ENCODE data around the gene GYPC. TPM values are rescaled to one million over a fixed set of nuclear protein-coding genes. Genes with fewer than 3 reads are reported as not detected.

The GYPC gene
- total RNA-seq, 1 experiment from 2014 or later: 0.75 TPM

DNA sequence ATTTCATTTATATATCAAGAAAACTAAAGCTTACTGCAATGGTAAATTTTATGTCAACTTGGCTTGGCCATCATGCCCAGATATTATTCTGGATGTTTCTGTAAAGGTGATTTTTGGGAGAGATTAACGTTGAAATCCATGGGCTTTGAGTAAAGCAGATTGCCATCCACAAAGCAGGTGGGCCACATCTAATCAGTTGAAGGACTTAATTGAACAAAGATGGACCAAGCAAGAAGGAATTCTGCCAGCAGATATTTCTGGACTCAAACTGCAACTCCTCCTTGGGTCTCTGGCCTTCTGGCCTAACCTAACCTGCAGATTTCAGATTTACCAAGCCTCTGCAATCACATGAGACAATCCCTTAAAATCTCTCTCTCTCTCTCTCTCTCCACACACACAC lies 77.8 kb downstream of the GYPC start:
- intact Hi-C loops (cut with micrococcal nuclease; ENCODE audit: unreplicated experiment): no loop called here
- POLR2A ChIA-PET (ENCODE audit: low non-redundant PET): no interaction called here
- no TSS peak for BruUV-seq (replicated peaks)

GRCh38 chr2:126736133-126736874 lies 80.3 kb downstream of the GYPC start:
- no TSS peak for BruUV-seq (replicated peaks)
- Histone ChIP-seq H3K27ac (ENCODE audit: low read depth, low read length, poor library complexity, severe bottlenecking) (no peak overlapping the region), H3K4me3 (ENCODE audit: low read depth, low read length, poor library complexity, severe bottlenecking) (no peak overlapping the region), H3K9me3 (ENCODE audit: low read depth, low read length, poor library complexity, severe bottlenecking) (no peaks in the 10 kb centered on the region), H3K36me3 (ENCODE audit: insufficient read depth, low read length, poor library complexity, severe bottlenecking) (no peaks in the 10 kb centered on the region), H3K27me3 (replicated peaks; ENCODE audit: insufficient read depth, low read depth, low read length, poor library complexity) (no peaks in the 10 kb centered on the region), H3K4me1 (ENCODE audit: insufficient read depth, low read length, poor library complexity, severe bottlenecking) (no peaks in the 10 kb centered on the region)
- ChIA-PET CTCF (no interaction called here), POLR2A (ENCODE audit: low non-redundant PET) (no interaction called here)
- intact Hi-C loops (cut with micrococcal nuclease; ENCODE audit: unreplicated experiment): no loop called here
- no peak for TF ChIP-seq EZH2 (IDR thresholded peaks at IDR 0.05; ENCODE audit: borderline replicate concordance, low read depth, low read length, poor library complexity, severe bottlenecking)
- TF ChIP-seq, protein P1, sequence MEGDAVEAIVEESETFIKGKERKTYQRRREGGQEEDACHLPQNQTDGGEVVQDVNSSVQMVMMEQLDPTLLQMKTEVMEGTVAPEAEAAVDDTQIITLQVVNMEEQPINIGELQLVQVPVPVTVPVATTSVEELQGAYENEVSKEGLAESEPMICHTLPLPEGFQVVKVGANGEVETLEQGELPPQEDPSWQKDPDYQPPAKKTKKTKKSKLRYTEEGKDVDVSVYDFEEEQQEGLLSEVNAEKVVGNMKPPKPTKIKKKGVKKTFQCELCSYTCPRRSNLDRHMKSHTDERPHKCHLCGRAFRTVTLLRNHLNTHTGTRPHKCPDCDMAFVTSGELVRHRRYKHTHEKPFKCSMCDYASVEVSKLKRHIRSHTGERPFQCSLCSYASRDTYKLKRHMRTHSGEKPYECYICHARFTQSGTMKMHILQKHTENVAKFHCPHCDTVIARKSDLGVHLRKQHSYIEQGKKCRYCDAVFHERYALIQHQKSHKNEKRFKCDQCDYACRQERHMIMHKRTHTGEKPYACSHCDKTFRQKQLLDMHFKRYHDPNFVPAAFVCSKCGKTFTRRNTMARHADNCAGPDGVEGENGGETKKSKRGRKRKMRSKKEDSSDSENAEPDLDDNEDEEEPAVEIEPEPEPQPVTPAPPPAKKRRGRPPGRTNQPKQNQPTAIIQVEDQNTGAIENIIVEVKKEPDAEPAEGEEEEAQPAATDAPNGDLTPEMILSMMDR (conservative IDR thresholded peaks at IDR 0.05; ENCODE audit: low read depth, low read length): no peak
- DNase-seq (ENCODE audit: low spot score): no peak

More for the DNA sequence above, 77.8 kb downstream of the GYPC start:
- no peak overlapping the region for H3K4me3 ChIP-seq (ENCODE audit: low read depth, low read length, poor library complexity, severe bottlenecking)
- H3K27me3 ChIP-seq (replicated peaks; ENCODE audit: insufficient read depth, low read depth, low read length, poor library complexity): no peaks in the 10 kb centered on the region
- no peaks in the 10 kb centered on the region for H3K4me1 ChIP-seq (ENCODE audit: insufficient read depth, low read length, poor library complexity, severe bottlenecking)
- CTCF ChIA-PET: no interaction called here
- no peak for TF ChIP-seq EZH2 (IDR thresholded peaks at IDR 0.05; ENCODE audit: borderline replicate concordance, low read depth, low read length, poor library complexity, severe bottlenecking)
- TF ChIP-seq, protein P1 (conservative IDR thresholded peaks at IDR 0.05; ENCODE audit: low read depth, low read length): no peak
- no peak for DNase-seq (ENCODE audit: low spot score)
- no peaks in the 10 kb centered on the region for H3K9me3 ChIP-seq (ENCODE audit: low read depth, low read length, poor library complexity, severe bottlenecking)
- no peaks in the 10 kb centered on the region for H3K36me3 ChIP-seq (ENCODE audit: insufficient read depth, low read length, poor library complexity, severe bottlenecking)
- no peak overlapping the region for H3K27ac ChIP-seq (ENCODE audit: low read depth, low read length, poor library complexity, severe bottlenecking)

GRCh38 chr2:126739141-126739540 lies 83.2 kb downstream of the GYPC start:
- H3K9me3 ChIP-seq (ENCODE audit: low read depth, low read length, poor library complexity, severe bottlenecking): no peaks in the 10 kb centered on the region
- DNase-seq (ENCODE audit: low spot score): no peak
- no TSS peak for BruUV-seq (replicated peaks)
- no peak overlapping the region for H3K4me3 ChIP-seq (ENCODE audit: low read depth, low read length, poor library complexity, severe bottlenecking)
- intact Hi-C loops (cut with micrococcal nuclease; ENCODE audit: unreplicated experiment): no loop called here
- no peak for TF ChIP-seq EZH2 (IDR thresholded peaks at IDR 0.05; ENCODE audit: borderline replicate concordance, low read depth, low read length, poor library complexity, severe bottlenecking)
- TF ChIP-seq, protein P1 (conservative IDR thresholded peaks at IDR 0.05; ENCODE audit: low read depth, low read length): no peak
- no peaks in the 10 kb centered on the region for H3K36me3 ChIP-seq (ENCODE audit: insufficient read depth, low read length, poor library complexity, severe bottlenecking)
- H3K27ac ChIP-seq (ENCODE audit: low read depth, low read length, poor library complexity, severe bottlenecking): no peak overlapping the region
- CTCF ChIA-PET: no interaction called here
- POLR2A ChIA-PET (ENCODE audit: low non-redundant PET): no interaction called here
- no peaks in the 10 kb centered on the region for H3K27me3 ChIP-seq (replicated peaks; ENCODE audit: insufficient read depth, low read depth, low read length, poor library complexity)
- no peaks in the 10 kb centered on the region for H3K4me1 ChIP-seq (ENCODE audit: insufficient read depth, low read length, poor library complexity, severe bottlenecking)

All from A673 (cell line).